Tibial nerve (tissue), 3 donors: Measurements from ENCODE around the gene ACY1.

Experiments used
- POLR2A ChIP-seq, 2 donors: fragments of 450-650 bp; IDR thresholded peaks; one replicate each; pipeline ENCODE4 v1.6.1; 2017; ENCODE audit warnings: antibody characterized with exemption in 2 of 2, mild to moderate bottlenecking in 2 of 2, moderate library complexity in 2 of 2
- TF ChIP-seq, protein P1 (sequence below), 5 experiments: fragments of 200-600 bp in 3 of 5; fragments of 450-650 bp in 2 of 5; sonication (generic) in 3 of 5; IDR thresholded peaks; one replicate each; pipeline ENCODE4 v1.5.1; 2016 to 2019; ENCODE audit warnings: antibody characterized with exemption in 5 of 5, mild to moderate bottlenecking in 3 of 5, moderate library complexity in 2 of 5

DNA sequence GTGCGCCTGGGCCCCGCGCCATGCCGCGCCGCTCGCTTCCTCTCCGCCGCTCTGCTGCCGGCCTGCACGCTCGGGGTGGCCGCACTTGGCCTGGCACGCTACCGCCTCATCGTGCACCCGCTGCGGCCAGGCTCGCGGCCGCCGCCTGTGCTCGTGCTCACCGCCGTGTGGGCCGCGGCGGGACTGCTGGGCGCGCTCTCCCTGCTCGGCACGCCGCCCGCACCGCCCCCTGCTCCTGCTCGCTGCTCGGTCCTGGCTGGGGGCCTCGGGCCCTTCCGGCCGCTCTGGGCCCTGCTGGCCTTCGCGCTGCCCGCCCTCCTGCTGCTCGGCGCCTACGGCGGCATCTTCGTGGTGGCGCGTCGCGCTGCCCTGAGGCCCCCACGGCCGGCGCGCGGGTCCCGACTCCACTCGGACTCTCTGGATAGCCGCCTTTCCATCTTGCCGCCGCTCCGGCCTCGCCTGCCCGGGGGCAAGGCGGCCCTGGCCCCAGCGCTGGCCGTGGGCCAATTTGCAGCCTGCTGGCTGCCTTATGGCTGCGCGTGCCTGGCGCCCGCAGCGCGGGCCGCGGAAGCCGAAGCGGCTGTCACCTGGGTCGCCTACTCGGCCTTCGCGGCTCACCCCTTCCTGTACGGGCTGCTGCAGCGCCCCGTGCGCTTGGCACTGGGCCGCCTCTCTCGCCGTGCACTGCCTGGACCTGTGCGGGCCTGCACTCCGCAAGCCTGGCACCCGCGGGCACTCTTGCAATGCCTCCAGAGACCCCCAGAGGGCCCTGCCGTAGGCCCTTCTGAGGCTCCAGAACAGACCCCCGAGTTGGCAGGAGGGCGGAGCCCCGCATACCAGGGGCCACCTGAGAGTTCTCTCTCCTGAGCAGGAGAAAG lies 27.2 kb upstream of the ACY1 start:
- TF ChIP-seq, protein P1, sequence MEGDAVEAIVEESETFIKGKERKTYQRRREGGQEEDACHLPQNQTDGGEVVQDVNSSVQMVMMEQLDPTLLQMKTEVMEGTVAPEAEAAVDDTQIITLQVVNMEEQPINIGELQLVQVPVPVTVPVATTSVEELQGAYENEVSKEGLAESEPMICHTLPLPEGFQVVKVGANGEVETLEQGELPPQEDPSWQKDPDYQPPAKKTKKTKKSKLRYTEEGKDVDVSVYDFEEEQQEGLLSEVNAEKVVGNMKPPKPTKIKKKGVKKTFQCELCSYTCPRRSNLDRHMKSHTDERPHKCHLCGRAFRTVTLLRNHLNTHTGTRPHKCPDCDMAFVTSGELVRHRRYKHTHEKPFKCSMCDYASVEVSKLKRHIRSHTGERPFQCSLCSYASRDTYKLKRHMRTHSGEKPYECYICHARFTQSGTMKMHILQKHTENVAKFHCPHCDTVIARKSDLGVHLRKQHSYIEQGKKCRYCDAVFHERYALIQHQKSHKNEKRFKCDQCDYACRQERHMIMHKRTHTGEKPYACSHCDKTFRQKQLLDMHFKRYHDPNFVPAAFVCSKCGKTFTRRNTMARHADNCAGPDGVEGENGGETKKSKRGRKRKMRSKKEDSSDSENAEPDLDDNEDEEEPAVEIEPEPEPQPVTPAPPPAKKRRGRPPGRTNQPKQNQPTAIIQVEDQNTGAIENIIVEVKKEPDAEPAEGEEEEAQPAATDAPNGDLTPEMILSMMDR (IDR thresholded peaks at IDR 0.05): peak; percentile 21 to 81 (median 48)
- TF ChIP-seq POLR2A (IDR thresholded peaks at IDR 0.05): peak in 1 of 2 donors; percentile 17
